ENCODE measurements around the gene ST3GAL3.
A peak's percentile ranks its signal among the peaks of the same experiment; 100 is the strongest.

ST3GAL3 gene

DNA sequence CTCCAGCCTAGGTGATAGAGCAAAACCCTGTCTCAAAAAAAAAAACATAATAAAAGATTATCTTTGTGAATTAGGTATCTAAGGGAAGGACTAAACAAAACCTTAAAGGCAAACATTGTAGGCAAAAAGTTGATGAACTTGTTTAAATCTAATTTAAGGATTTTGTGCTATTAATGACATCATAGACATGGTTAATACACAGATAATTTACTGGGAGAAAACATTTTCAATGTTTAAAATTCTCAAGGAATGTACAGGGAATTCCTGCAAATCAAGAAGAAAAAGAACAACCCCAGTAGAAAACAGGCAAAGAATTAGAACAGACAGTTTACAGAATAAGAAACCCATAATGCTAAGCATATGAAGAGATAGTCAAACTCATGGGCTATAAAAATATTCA lies 47.6 kb downstream of the ST3GAL3 start:
- H3K36me3 ChIP-seq (ENCODE audit: control insufficient read depth, insufficient read depth, low read length): no peaks in the 10 kb centered on the region
- H3K4me3 ChIP-seq (ENCODE audit: extremely low read depth, insufficient read depth, low read length, poor library complexity, severe bottlenecking): no peak overlapping the region
- no peaks in the 10 kb centered on the region for H3K4me1 ChIP-seq (ENCODE audit: control insufficient read depth, insufficient read depth, low read length, poor library complexity, severe bottlenecking)
- H3K9me3 ChIP-seq (ENCODE audit: control insufficient read depth, low read length): no peaks in the 10 kb centered on the region
- no peak overlapping the region for H3K27ac ChIP-seq (ENCODE audit: low read depth, low read length, severe bottlenecking)

DNA sequence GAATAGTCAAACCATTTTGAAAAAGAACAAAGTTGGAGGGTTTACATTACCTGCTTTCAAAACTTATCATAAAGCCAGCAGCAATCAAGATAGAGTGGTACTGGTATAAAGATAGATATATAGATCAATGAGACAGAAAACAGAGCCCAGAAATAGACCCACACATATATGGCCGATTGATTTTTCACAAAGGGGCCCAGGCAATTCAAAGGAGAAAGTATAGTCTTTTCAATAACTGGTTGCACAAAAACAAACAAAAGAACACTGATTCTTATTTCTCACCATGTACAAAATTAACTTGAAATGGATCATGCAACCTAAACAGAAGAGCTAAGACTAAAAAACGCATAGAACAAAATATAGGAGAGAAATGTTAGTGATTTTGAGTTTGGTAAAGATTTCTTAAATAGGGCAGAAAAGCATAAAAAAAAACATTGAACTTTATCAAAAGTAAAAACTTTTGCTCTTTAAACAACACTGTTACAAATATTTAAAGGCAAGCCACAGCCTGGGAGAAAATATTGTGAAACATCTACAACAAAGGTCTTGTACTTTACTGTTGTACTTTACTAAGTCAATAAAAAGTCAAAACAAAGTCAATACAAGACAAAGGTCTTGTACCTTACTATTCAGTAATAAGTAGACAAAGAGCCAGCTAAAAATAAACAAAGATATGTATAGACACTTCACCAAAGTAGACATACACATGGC lies 50.2 kb downstream of the ST3GAL3 start:
- Histone ChIP-seq H3K27ac (ENCODE audit: low read depth, low read length, severe bottlenecking) (no peak overlapping the region), H3K9me3 (ENCODE audit: control insufficient read depth, low read length) (no peaks in the 10 kb centered on the region), H3K36me3 (ENCODE audit: control insufficient read depth, insufficient read depth, low read length) (no peaks in the 10 kb centered on the region), H3K4me3 (ENCODE audit: extremely low read depth, insufficient read depth, low read length, poor library complexity, severe bottlenecking) (no peak overlapping the region), H3K4me1 (ENCODE audit: control insufficient read depth, insufficient read depth, low read length, poor library complexity, severe bottlenecking) (peaks cover 10% of the 10 kb centered on the region)
- WGBS, 2 experiments (ENCODE audit: insufficient coverage in 2 of 2): no CpG with 5 or more reads among the region's 2 CpGs

DNA sequence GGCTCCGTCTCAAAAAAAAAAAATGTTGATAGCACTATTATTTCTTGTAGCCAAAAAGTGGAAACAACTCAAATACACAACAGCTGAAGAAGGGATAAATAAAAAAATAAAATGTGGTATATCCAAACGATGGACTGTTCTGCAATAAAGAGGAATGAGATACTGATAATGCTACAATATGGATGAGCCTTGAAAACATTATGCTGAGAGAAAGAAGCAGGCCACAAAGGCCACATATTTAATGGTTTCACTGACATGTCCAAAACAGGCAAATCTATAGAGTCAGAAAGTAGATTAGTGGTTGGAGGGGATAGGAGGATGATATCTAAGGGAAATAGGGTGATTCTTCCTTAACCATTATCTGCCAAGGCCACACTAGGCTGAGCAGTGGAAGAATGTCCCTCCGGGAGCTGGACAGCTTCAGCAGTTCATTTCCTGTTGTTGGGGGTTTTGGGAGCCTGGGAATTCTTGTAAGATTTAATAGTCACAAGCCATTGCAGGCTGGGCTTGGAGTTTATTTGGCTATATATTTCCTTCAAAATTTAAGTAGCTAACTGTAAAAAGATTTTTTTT lies 53.5 kb downstream of the ST3GAL3 start:
- no peak overlapping the region for H3K4me3 ChIP-seq (ENCODE audit: extremely low read depth, insufficient read depth, low read length, poor library complexity, severe bottlenecking)
- no peaks in the 10 kb centered on the region for H3K36me3 ChIP-seq (ENCODE audit: control insufficient read depth, insufficient read depth, low read length)
- H3K9me3 ChIP-seq (ENCODE audit: control insufficient read depth, low read length): no peaks in the 10 kb centered on the region
- peak overlapping the region; percentile 6 for H3K27ac ChIP-seq (ENCODE audit: low read depth, low read length, severe bottlenecking)
- 86 to 100% methylated on average over 1 of the region's 3 CpGs for WGBS, 2 experiments (ENCODE audit: insufficient coverage in 2 of 2)
- H3K4me1 ChIP-seq (ENCODE audit: control insufficient read depth, insufficient read depth, low read length, poor library complexity, severe bottlenecking): peaks cover 24% of the 10 kb centered on the region

DNA sequence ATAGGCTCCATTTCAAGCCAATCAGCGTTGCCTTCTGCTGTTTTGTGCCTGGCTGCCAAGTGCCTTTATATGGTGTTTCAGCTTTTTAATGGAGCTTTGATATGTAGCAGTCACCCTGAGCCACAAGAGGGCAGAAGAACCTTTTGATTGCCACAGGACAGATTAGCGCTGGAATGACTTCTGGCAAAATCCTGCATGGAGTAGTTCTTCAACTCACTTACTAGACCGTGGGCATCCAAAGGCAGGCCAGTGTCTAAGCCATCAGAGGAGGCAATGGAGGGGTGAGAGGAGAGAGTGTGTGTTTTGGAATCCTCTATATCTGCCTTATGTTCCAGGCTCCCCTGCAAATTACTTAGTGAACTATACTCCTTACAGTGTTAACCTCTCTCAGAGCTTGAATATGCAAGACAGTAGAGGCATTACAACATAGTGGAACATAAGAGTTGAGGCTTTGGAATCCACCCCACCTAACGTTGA lies 56.2 kb downstream of the ST3GAL3 start:
- H3K27ac ChIP-seq (ENCODE audit: low read depth, low read length, severe bottlenecking): no peak overlapping the region
- 0 to 10% methylated on average over 1 to 2 of the region's 4 CpGs for WGBS, 2 experiments (ENCODE audit: insufficient coverage in 2 of 2)
- H3K9me3 ChIP-seq (ENCODE audit: control insufficient read depth, low read length): no peaks in the 10 kb centered on the region
- no peak overlapping the region for H3K4me3 ChIP-seq (ENCODE audit: extremely low read depth, insufficient read depth, low read length, poor library complexity, severe bottlenecking)
- no peaks in the 10 kb centered on the region for H3K36me3 ChIP-seq (ENCODE audit: control insufficient read depth, insufficient read depth, low read length)
- peaks cover 40% of the 10 kb centered on the region for H3K4me1 ChIP-seq (ENCODE audit: control insufficient read depth, insufficient read depth, low read length, poor library complexity, severe bottlenecking)

DNA sequence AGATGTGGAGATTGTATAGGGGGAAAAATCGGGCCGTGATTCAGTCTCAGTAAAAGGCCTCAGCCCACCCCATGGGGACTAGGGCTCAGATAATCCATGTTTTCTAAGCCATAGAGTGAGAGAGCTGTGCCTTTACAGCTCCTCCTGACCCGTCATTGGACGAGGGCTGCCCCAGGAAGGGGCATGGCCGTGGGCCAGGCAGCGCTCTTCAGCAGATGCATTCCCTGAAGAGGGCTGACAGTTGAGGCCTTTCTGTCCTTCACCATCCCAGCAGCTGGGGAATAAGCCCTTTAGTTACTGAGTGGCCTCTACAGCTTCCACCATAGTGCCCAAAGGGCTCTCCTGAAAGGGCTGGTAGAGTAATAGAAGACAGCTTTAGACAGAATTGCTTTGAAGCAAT lies 57.2 kb downstream of the ST3GAL3 start:
- no peaks in the 10 kb centered on the region for H3K36me3 ChIP-seq (ENCODE audit: control insufficient read depth, insufficient read depth, low read length)
- H3K9me3 ChIP-seq (ENCODE audit: control insufficient read depth, low read length): no peaks in the 10 kb centered on the region
- H3K4me1 ChIP-seq (ENCODE audit: control insufficient read depth, insufficient read depth, low read length, poor library complexity, severe bottlenecking): peaks cover 40% of the 10 kb centered on the region
- no peak overlapping the region for H3K4me3 ChIP-seq (ENCODE audit: extremely low read depth, insufficient read depth, low read length, poor library complexity, severe bottlenecking)
- H3K27ac ChIP-seq (ENCODE audit: low read depth, low read length, severe bottlenecking): no peak overlapping the region
- 76 to 91% methylated on average over 6 of the region's 6 CpGs for WGBS, 2 experiments (ENCODE audit: insufficient coverage in 2 of 2)

DNA sequence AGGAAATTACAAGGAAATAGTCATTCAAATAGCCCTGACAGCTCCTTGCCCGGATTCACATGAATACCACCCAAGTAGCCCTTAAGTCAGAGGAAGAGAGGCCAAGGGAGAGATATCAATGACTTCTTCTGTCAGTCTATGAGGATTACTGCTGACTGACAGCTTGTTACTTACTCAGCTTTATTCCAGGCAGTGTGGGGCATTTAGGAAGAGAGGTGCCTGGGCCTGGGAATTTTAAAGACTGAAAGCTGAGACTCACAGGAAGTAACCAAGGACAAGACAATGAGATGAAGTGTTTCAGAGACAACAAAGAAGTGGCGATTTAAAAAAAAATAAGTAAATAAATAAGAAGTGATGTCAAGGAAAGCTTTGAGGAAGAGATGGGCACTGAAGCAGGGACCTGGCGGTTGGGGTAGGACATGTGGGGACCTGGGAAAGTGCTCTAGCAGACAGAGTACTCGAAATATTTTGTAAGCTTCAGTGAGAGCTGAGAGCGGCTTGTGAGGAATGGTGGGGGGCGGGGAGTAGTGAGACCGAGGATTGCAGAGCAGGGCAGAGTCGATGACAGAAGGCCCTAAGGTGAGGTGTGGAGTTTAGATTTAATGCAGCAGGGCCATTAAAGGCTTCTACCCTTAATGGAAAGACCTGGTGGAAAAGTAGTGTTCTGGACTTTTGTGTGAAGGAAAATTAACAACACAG lies 58.9 kb downstream of the ST3GAL3 start:
- H3K27ac ChIP-seq (ENCODE audit: low read depth, low read length, severe bottlenecking): peak overlapping the region; percentile 78
- WGBS, 2 experiments (ENCODE audit: insufficient coverage in 2 of 2): 11 to 12% methylated on average over 7 of the region's 8 CpGs
- no peak overlapping the region for H3K4me3 ChIP-seq (ENCODE audit: extremely low read depth, insufficient read depth, low read length, poor library complexity, severe bottlenecking)
- H3K9me3 ChIP-seq (ENCODE audit: control insufficient read depth, low read length): no peaks in the 10 kb centered on the region
- no peaks in the 10 kb centered on the region for H3K36me3 ChIP-seq (ENCODE audit: control insufficient read depth, insufficient read depth, low read length)
- peaks cover 37% of the 10 kb centered on the region for H3K4me1 ChIP-seq (ENCODE audit: control insufficient read depth, insufficient read depth, low read length, poor library complexity, severe bottlenecking)

DNA sequence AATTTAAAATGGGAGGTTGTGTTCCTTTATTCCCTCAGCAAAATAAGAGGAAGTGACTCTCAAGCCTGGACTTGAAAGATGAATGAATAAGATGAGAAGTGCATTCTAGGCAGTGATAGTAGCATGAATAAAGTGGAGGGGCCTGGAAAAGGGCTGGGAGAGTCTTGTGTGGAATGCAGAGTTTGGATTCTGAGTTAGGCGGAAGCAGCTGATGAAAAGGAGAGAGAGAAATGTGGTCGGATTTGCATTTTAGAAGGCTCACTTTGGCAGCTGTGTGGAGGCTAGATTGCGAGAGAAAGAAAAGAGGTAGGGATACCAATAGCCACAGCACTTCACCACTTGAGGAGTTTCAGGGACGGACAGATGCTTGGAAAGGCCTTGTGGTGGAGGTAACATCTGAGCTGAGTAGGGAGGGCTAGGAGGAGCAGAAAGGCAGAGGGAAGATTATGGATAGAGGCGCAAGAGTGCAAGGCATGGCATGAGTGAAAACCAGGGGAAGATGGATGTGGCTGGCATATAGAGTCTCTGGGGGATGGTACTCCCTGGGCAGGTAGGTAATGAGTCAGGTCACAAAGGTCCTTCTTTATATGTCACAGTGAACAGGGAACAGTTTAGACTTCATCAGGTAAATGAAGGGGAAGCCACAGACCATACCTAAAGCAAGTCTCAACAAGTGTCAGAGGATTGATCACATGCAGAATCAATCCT lies 59.6 kb downstream of the ST3GAL3 start:
- H3K4me1 ChIP-seq (ENCODE audit: control insufficient read depth, insufficient read depth, low read length, poor library complexity, severe bottlenecking): peaks cover 36% of the 10 kb centered on the region
- no peaks in the 10 kb centered on the region for H3K36me3 ChIP-seq (ENCODE audit: control insufficient read depth, insufficient read depth, low read length)
- H3K4me3 ChIP-seq (ENCODE audit: extremely low read depth, insufficient read depth, low read length, poor library complexity, severe bottlenecking): no peak overlapping the region
- no peaks in the 10 kb centered on the region for H3K9me3 ChIP-seq (ENCODE audit: control insufficient read depth, low read length)
- H3K27ac ChIP-seq (ENCODE audit: low read depth, low read length, severe bottlenecking): peak overlapping the region; percentile 78
- WGBS, 2 experiments (ENCODE audit: insufficient coverage in 2 of 2): 49 to 51% methylated on average over 4 to 5 of the region's 5 CpGs

DNA sequence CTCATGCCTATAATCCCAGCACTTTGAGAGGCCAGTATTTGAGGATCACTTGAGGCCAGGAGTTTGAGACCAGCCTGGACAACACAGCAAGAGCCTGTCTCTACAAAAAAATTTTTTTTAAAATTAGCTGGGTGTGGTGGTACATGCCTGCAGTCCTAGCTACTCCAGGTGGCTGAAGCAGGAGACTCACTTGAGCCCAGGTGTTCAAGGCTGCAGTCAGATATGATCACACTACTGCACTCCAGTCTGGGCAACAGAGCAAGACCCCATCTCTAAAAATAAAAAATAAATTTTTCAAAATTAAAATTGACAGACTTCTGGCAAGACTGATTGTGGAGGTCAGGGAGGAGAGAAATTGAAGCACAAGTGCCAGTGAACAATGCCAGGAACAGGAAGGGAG lies 60.8 kb downstream of the ST3GAL3 start:
- no peaks in the 10 kb centered on the region for H3K36me3 ChIP-seq (ENCODE audit: control insufficient read depth, insufficient read depth, low read length)
- H3K4me1 ChIP-seq (ENCODE audit: control insufficient read depth, insufficient read depth, low read length, poor library complexity, severe bottlenecking): peaks cover 36% of the 10 kb centered on the region
- no peak overlapping the region for H3K27ac ChIP-seq (ENCODE audit: low read depth, low read length, severe bottlenecking)
- H3K4me3 ChIP-seq (ENCODE audit: extremely low read depth, insufficient read depth, low read length, poor library complexity, severe bottlenecking): no peak overlapping the region
- no peaks in the 10 kb centered on the region for H3K9me3 ChIP-seq (ENCODE audit: control insufficient read depth, low read length)

DNA sequence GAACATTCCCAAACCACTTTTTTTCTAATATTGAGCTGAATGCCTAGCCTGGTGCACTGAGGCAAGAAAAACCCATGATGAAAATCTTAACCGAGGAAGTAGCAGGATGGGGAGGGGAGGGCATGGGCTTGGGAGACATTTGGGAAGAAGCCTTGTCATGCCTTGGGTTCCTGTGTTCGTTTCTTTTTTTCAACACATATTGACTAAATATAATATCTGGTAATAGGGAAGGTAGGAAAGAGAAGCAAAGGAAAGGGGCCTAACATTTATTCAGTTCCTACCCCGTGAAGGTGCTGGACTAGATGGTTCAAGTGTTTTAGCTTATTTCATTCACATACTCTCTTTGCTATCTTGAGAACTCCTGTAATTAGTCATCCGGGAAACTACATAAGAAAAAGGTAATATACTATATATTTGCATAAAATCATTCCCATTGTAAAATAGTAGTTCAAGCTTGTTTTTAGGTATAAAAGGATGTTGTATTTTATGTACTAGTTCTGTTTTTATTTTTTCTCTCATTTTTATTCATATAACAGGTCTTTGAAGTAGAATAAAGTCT lies 62.1 kb downstream of the ST3GAL3 start:
- no CpG with 5 or more reads among the region's 4 CpGs for WGBS, 2 experiments (ENCODE audit: insufficient coverage in 2 of 2)
- H3K9me3 ChIP-seq (ENCODE audit: control insufficient read depth, low read length): no peaks in the 10 kb centered on the region

DNA sequence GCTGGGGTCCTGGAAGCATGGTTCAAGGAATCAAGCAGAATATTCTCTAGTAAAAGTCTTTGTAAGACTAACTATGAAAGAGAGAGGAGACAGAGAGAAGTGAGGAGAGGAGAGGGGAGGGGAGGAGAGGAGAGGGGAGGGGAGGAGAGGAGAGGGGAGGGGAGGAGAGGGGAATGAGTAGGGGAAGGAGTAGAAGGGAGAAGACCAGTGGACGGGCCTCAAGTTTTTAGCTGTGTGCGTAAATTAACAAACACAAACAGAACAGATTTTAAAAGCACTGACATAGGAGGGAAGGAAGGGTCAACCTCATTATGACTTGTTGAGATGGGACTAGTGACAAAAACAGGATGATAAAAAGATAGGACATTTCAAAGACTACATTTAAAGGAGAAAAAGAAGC lies 62.8 kb downstream of the ST3GAL3 start:
- Histone ChIP-seq H3K36me3 (ENCODE audit: control insufficient read depth, insufficient read depth, low read length) (peaks cover 3% of the 10 kb centered on the region), H3K4me1 (ENCODE audit: control insufficient read depth, insufficient read depth, low read length, poor library complexity, severe bottlenecking) (peaks cover 28% of the 10 kb centered on the region), H3K9me3 (ENCODE audit: control insufficient read depth, low read length) (no peaks in the 10 kb centered on the region), H3K4me3 (ENCODE audit: extremely low read depth, insufficient read depth, low read length, poor library complexity, severe bottlenecking) (no peak overlapping the region), H3K27ac (ENCODE audit: low read depth, low read length, severe bottlenecking) (no peak overlapping the region)
- no CpG with 5 or more reads among the region's 2 CpGs for WGBS, 2 experiments (ENCODE audit: insufficient coverage in 2 of 2)

More for the DNA sequence above, 62.1 kb downstream of the ST3GAL3 start:
- Histone ChIP-seq H3K4me1 (ENCODE audit: control insufficient read depth, insufficient read depth, low read length, poor library complexity, severe bottlenecking) (peaks cover 33% of the 10 kb centered on the region), H3K27ac (ENCODE audit: low read depth, low read length, severe bottlenecking) (no peak overlapping the region), H3K36me3 (ENCODE audit: control insufficient read depth, insufficient read depth, low read length) (no peaks in the 10 kb centered on the region), H3K4me3 (ENCODE audit: extremely low read depth, insufficient read depth, low read length, poor library complexity, severe bottlenecking) (no peak overlapping the region)
